Choroid plexus epithelial cell (primary cell): ENCODE data around the gene HMGCLL1.

ENCODE experiments used
- DNase-seq: peaks from one replicate; pipeline ENCODE4 v3.0.0-alpha.2; 2010; ENCODE audit warnings: low read depth
- H3K4me3 ChIP-seq: 2 replicates; pipeline ENCODE4 v1.5.1; 2011; ENCODE audit warnings: low read depth, mild to moderate bottlenecking, control low read depth, low read length, moderate library complexity
- CTCF ChIP-seq: conservative IDR thresholded peaks from 2 replicates; pipeline ENCODE4 v1.5.1; 2011; ENCODE audit warnings: low read depth, mild to moderate bottlenecking, control low read depth, inconsistent platforms, low read length, moderate library complexity

Gene HMGCLL1

GRCh38 chr6:55536391-55536956 lies 42.5 kb downstream of the HMGCLL1 start:
- TF ChIP-seq CTCF: no peak
- DNase-seq: peak; percentile 28

GRCh38 chr6:55531496-55531895 lies 47.5 kb downstream of the HMGCLL1 start:
- DNase-seq: no peak
- TF ChIP-seq CTCF: no peak
- no peak overlapping the region for H3K4me3 ChIP-seq

More at GRCh38 chr6:55536391-55536956, 42.5 kb downstream of the HMGCLL1 start:
- H3K4me3 ChIP-seq: no peak overlapping the region

GRCh38 chr6:55530931-55531330 lies 48.1 kb downstream of the HMGCLL1 start:
- TF ChIP-seq CTCF: no peak
- no peak for DNase-seq

GRCh38 chr6:55528624-55529023 lies 50.4 kb downstream of the HMGCLL1 start:
- TF ChIP-seq CTCF: peak; percentile 53
- H3K4me3 ChIP-seq: no peak overlapping the region
- DNase-seq: peak; percentile 66

More at GRCh38 chr6:55530931-55531330, 48.1 kb downstream of the HMGCLL1 start:
- no peak overlapping the region for H3K4me3 ChIP-seq

- H3K4me3 ChIP-seq: no peak overlapping the region
- no peak for DNase-seq
- TF ChIP-seq CTCF: no peak
These were observed 54.6 kb downstream of the HMGCLL1 start for GRCh38 chr6:55524441-55524840.

GRCh38 chr6:55518529-55519060 lies 60.4 kb downstream of the HMGCLL1 start:
- TF ChIP-seq CTCF: no peak
- no peak overlapping the region for H3K4me3 ChIP-seq
- DNase-seq: no peak

GRCh38 chr6:55516736-55517135 lies 62.3 kb downstream of the HMGCLL1 start:
- no peak overlapping the region for H3K4me3 ChIP-seq
- DNase-seq: no peak
- TF ChIP-seq CTCF: no peak
